ENCODE data around the gene AIDA.

- no peak for TF ChIP-seq CTCF (IDR thresholded peaks at IDR 0.05)
- no peak for TF ChIP-seq EZH2 (IDR thresholded peaks at IDR 0.05; ENCODE audit: borderline replicate concordance, insufficient read depth, low read depth, low read length, poor library complexity, severe bottlenecking)
These were observed 67.7 kb downstream of the AIDA start for GRCh38 chr1:222644636-222644980.
